Bronchial epithelial cell (primary cell): ENCODE data around the gene CENATAC. TPM values are rescaled to one million over a fixed set of nuclear protein-coding genes. Genes with fewer than 3 reads are reported as not detected.
"Not testable (repeated sequence)": the region's sequence is repeated elsewhere in the genome, so short reads cannot be mapped to it uniquely, and the experiment has no call there.

Experiments used
- DNase-seq: peaks from one replicate; pipeline ENCODE4 v3.0.0-alpha.2; 2010; ENCODE audit warnings: low read depth
- FAIRE-seq: peaks from 2 replicates; lab custom pipeline; 2011; peaks lifted over from hg19 to GRCh38; lab: Jason Lieb, UNC
- H3K27me3 ChIP-seq: 2 replicates; pipeline ENCODE4 v1.5.1; 2011; ENCODE audit warnings: low read length; ENCODE audit not compliant: control insufficient read depth, insufficient read depth
- H3K36me3 ChIP-seq: 2 replicates; pipeline ENCODE4 v1.5.1; 2011; ENCODE audit warnings: low read length; ENCODE audit not compliant: control insufficient read depth, insufficient read depth
- H3K4me3 ChIP-seq: 2 replicates; pipeline ENCODE4 v1.5.1; 2011; ENCODE audit warnings: mild to moderate bottlenecking, low read depth, low read length, control low read depth
- total RNA-seq: library from RNA; depleted of rRNA; stranded (reverse); fragments of >200 nt; gene quantifications from 2 replicates; pipeline ENCODE4 v1.2.1, GENCODE V29; 2014
- TF ChIP-seq, protein P1 (sequence below): IDR thresholded peaks from 2 replicates; pipeline ENCODE4 v1.5.1; 2011; ENCODE audit warnings: mild to moderate bottlenecking, moderate library complexity, low read length, control low read depth, inconsistent platforms; ENCODE audit not compliant: insufficient read depth, severe bottlenecking

Gene CENATAC
- total RNA-seq, 1 donor from 2014 or later, result 21.3 TPM

DNA sequence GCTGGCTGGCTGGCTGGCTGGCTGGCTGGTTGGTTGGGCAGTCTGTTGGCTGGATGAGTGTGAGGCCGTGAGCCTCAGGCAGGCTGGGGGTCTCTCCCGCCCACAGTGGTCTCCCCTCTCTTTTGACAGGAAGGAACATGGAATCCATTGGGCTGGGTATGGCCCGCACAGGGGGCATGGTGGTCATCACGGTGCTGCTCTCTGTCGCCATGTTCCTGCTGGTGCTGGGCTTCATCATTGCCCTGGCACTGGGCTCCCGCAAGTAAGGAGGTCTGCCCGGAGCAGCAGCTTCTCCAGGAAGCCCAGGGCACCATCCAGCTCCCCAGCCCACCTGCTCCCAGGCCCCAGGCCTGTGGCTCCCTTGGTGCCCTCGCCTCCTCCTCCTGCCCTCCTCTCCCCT is 40.0 kb upstream of the CENATAC start:
- DNase-seq (no peak), FAIRE-seq (no peak)
- Histone ChIP-seq H3K36me3 (no peaks in the 10 kb centered on the region), H3K4me3 (no peak overlapping the region), H3K27me3 (peaks cover 6% of the 10 kb centered on the region)
- TF ChIP-seq, protein P1, sequence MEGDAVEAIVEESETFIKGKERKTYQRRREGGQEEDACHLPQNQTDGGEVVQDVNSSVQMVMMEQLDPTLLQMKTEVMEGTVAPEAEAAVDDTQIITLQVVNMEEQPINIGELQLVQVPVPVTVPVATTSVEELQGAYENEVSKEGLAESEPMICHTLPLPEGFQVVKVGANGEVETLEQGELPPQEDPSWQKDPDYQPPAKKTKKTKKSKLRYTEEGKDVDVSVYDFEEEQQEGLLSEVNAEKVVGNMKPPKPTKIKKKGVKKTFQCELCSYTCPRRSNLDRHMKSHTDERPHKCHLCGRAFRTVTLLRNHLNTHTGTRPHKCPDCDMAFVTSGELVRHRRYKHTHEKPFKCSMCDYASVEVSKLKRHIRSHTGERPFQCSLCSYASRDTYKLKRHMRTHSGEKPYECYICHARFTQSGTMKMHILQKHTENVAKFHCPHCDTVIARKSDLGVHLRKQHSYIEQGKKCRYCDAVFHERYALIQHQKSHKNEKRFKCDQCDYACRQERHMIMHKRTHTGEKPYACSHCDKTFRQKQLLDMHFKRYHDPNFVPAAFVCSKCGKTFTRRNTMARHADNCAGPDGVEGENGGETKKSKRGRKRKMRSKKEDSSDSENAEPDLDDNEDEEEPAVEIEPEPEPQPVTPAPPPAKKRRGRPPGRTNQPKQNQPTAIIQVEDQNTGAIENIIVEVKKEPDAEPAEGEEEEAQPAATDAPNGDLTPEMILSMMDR, result no peak

DNA sequence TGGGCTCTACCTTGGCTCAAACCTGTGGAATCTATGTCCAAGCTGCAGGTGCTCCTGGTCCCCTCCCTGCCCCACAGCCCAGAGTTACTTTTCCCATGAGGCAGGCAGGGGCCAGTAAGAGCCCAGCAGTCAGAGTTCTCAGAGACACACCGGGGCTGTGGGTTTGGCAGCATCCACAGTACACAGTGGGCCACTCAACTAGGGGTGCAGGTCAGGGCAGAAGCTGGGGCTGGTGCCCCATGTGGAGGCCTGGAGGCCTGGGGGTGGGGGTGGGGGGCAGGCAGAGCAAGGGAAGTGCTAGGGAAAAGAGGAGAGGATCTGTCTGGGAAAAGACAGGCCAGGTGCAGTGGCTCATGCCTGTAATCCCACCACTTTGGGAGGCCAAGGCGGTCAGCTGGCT is 39.4 kb upstream of the CENATAC start:
- Histone ChIP-seq H3K4me3 (no peak overlapping the region), H3K36me3 (no peaks in the 10 kb centered on the region), H3K27me3 (peaks cover 5% of the 10 kb centered on the region)
- FAIRE-seq (no peak), DNase-seq (no peak)
- TF ChIP-seq, protein P1, result no peak

DNA sequence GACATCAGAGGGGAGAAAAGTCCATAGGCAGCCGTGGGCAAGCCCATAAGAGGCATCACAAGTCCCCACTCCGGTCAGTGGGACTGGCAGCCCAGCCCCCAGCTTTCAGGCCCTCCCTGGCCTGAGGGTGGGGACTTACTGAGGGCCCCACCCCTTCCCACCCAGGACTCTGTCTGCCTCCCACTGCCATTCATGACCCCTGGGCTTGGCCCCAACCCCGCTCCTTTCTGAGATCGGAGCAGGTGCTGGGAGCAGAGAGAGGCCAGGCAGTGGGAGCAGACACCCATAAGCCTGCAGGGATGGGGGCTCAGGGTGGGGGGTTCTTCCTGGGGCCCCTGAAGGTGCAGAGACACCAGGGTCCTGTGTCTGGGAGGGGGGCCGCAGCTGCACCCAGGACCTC is 36.7 kb upstream of the CENATAC start:
- Histone ChIP-seq H3K27me3 (peaks cover 5% of the 10 kb centered on the region), H3K36me3 (no peaks in the 10 kb centered on the region), H3K4me3 (no peak overlapping the region)
- FAIRE-seq, result no peak
- TF ChIP-seq, protein P1, result no peak
- no peak for DNase-seq

DNA sequence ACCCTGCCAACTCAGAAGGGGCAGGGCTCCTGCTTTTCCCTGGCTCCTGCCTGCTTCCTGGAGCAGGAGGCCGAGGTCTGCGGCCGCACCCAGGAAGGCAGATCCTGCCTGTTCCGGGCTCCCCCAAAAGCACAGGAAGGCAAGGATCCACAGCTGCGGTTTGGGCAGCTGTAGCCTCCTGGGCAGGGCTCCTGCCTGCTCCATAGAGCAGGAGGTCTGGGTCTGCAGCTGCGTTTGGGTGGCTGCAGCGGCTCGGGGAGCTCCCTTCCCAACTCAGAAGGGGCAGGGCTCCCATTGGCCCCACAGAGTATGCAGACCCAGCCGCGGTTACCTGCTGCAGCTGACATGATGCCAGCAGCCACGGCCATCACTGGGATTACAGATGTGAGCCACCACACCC is 36.3 kb upstream of the CENATAC start:
- no peak for FAIRE-seq
- TF ChIP-seq, protein P1, result no peak
- DNase-seq, result no peak
- H3K36me3 ChIP-seq, result no peaks in the 10 kb centered on the region
- no peak overlapping the region for H3K4me3 ChIP-seq
- peaks cover 5% of the 10 kb centered on the region for H3K27me3 ChIP-seq

DNA sequence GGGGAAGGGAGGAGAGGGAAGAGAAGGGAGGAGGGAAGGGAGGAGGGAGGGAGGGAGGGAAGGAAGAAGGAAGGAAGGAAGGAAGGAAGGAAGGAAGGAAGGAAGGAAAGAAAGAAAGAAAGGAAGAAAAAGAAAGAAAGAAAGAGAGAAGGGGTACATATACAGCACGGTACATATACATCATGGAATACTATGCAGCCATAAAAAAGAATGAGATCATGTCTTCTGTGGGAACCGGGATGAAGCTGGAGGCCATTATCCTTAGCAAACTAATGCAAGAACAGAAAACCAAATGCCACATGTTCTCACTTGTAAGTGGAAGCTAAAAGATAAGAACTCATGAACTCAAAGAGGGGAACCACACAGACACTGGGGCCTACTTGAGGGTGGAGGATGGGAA is 28.4 kb upstream of the CENATAC start:
- not testable (repeated sequence) for H3K36me3 ChIP-seq, DNase-seq, H3K4me3 ChIP-seq, H3K27me3 ChIP-seq, FAIRE-seq

DNA sequence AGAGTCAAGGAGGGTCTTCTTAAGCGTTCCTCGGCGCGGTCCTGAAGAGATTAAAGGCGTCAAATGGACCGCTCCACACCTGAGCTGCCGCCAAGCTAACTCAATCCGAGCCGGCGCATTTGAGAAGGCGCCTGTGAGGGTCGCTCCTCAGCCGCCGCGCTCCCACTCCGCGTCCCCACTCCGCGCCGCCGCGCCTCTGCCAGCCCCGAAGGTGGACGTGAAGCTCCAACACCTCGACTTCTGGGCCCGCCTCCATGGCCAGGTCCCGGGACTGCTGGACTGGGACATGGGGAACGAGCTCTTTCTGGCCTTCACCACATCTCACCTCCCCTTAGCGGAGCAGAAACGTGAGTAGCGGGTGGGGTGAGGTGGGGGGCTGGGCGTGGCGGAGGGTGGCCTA is 26.3 kb upstream of the CENATAC start, which contains the start of gene FOXR1:
Gene FOXR1 (plus strand): TSS at position 116 of the 400 bp plus-strand sequence. CDS start 171 bp downstream, at position 287.
- H3K36me3 ChIP-seq, result no peaks in the 10 kb centered on the region
- DNase-seq (no peak), FAIRE-seq (no peak)
- peaks cover 2% of the 10 kb centered on the region for H3K27me3 ChIP-seq
- TF ChIP-seq, protein P1, result no peak
- no peak within 1 kb of the TSS for H3K4me3 ChIP-seq
